ENCODE data around the gene SCN1B.

The SCN1B gene

GRCh38 chr19:35030257-35031071 is at the start of gene SCN1B:
Gene SCN1B (plus strand): TSS chr19:35030470. CDS start chr19:35030821, 351 bp downstream.
- no peak for TF ChIP-seq CTCF (IDR thresholded peaks at IDR 0.05; ENCODE audit: unreplicated experiment in 3 of 3)
- Mint-ChIP-seq H3K27me3 (ENCODE audit: low read depth) (peaks cover 58% of the 10 kb centered on the region), H3K4me1 (peaks cover 6% of the 10 kb centered on the region), H3K36me3 (ENCODE audit: low read depth) (peaks cover 19% of the 10 kb centered on the region), H3K27ac (peak within 1 kb of the TSS in 1 of 3 experiments; percentile 8), H3K4me3 (peak within 1 kb of the TSS; percentile 81 to 83 (median 81)), H3K9me3 (no peaks in the 10 kb centered on the region)

- Mint-ChIP-seq H3K4me3 (no peak overlapping the region), H3K27ac (peak overlapping the region; percentile 22 to 76 (median 75)), H3K36me3 (ENCODE audit: low read depth) (no peaks in the 10 kb centered on the region), H3K27me3 (ENCODE audit: low read depth) (peaks cover 6% of the 10 kb centered on the region), H3K9me3 (peaks cover 17% of the 10 kb centered on the region), H3K4me1 (peaks cover 11% of the 10 kb centered on the region)
- no peak for TF ChIP-seq CTCF (IDR thresholded peaks at IDR 0.05; ENCODE audit: unreplicated experiment in 3 of 3)
These were observed 48.0 kb upstream of the SCN1B start for GRCh38 chr19:34982275-34982674.

- Mint-ChIP-seq H3K4me1 (peaks cover 11% of the 10 kb centered on the region), H3K9me3 (peaks cover 17% of the 10 kb centered on the region), H3K27ac (peak overlapping the region in 1 of 3 experiments; percentile 35), H3K36me3 (ENCODE audit: low read depth) (no peaks in the 10 kb centered on the region), H3K4me3 (no peak overlapping the region), H3K27me3 (ENCODE audit: low read depth) (peaks cover 9% of the 10 kb centered on the region)
- TF ChIP-seq CTCF (IDR thresholded peaks at IDR 0.05; ENCODE audit: unreplicated experiment in 3 of 3), result no peak
These were observed 46.5 kb upstream of the SCN1B start for GRCh38 chr19:34983786-34984185.

GRCh38 chr19:34984287-34984686 is 46.0 kb upstream of the SCN1B start:
- no peak for TF ChIP-seq CTCF (IDR thresholded peaks at IDR 0.05; ENCODE audit: unreplicated experiment in 3 of 3)
- Mint-ChIP-seq H3K36me3 (ENCODE audit: low read depth) (no peaks in the 10 kb centered on the region), H3K4me1 (peaks cover 11% of the 10 kb centered on the region), H3K4me3 (no peak overlapping the region), H3K27ac (peak overlapping the region in 2 of 3 experiments; percentile 18 to 35), H3K9me3 (peaks cover 17% of the 10 kb centered on the region), H3K27me3 (ENCODE audit: low read depth) (peaks cover 9% of the 10 kb centered on the region)

- Mint-ChIP-seq H3K27ac (peak overlapping the region; percentile 13 to 87 (median 28)), H3K4me1 (peaks cover 11% of the 10 kb centered on the region)
These were observed 44.8 kb upstream of the SCN1B start for GRCh38 chr19:34985249-34986022.

More at GRCh38 chr19:34985249-34986022, 44.8 kb upstream of the SCN1B start:
- no peak for TF ChIP-seq CTCF (IDR thresholded peaks at IDR 0.05; ENCODE audit: unreplicated experiment in 3 of 3)
- Mint-ChIP-seq H3K4me3 (no peak overlapping the region), H3K36me3 (ENCODE audit: low read depth) (no peaks in the 10 kb centered on the region), H3K27me3 (ENCODE audit: low read depth) (peaks cover 3% of the 10 kb centered on the region), H3K9me3 (peaks cover 17% of the 10 kb centered on the region)

Data from nephron (organoid).